22Rv1 (cell line): ENCODE measurements around the gene SH3GL1.

ENCODE experiments used
- H3K27ac ChIP-seq: fragments of 450-650 bp; 2 replicates; pipeline ENCODE4 v1.5.1; 2017
- ZFX ChIP-seq: fragments of 450-650 bp; IDR thresholded peaks from 2 replicates; pipeline ENCODE4 v1.6.1; 2017; ENCODE audit warnings: antibody characterized with exemption, borderline replicate concordance
- TF ChIP-seq, protein P1 (sequence below): fragments of 450-650 bp; IDR thresholded peaks from 2 replicates; pipeline ENCODE4 v1.5.1; 2017; ENCODE audit warnings: mild to moderate bottlenecking

Gene SH3GL1

DNA sequence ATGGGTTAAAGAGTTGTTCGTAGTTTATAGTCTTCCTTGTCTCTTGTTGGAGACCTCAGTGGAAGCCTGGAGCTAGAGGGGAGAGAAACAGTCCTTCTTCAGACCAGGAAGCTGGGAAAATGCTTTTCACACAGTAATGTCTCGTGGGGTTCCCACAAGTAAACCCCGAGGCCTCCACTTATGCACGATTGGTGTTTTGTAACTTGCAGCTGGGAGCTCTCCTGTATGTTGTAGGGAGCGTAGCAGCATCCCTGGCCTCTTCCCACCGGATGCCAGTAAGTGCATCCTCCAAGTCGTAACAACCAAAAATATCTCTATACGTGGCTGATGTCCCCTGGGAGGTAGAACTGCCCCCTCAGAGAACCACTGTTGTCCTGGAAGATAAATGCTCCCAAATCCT, 5.6 kb upstream of the SH3GL1 start:
- 0 out of 2 replicates have a peak overlapping the region, but pooled peaks have one; percentile 26 for H3K27ac ChIP-seq

DNA sequence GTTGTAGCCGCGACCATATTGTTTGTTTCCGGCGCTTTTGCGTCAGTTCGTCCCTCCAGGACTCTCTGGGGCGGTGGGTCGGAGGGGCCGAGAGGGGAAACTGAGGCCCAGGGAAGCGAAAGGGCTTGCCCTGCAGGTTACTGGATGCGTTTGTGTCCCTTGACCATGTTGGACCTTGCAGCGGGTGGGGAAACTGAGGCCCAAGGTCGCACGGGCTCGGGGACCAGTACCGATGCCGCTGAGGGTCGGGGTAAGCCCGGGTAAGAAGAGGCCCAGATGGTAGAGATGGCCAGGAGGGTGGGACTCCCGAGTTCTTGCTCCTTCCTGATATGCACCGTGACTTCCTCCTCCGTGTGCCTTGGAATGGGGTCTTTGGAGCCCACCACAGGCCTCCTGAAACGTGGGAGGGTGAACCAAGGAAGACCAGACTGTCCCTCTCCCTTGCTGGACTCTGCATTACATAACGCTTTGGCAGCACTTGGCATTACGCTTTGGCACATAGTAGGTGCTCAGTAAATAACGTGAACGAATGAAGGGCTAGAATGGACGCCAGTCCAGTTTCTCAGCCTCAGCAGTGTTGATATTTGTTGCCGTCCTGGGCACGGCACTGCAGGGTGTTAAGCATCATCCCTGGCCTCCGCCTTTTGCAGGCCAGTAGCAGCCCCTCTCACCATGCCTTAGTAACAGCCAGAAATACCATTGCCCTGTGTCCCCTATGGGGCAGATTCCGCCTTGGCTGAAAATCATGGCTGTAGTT, 2.8 kb upstream of the SH3GL1 start:
- no peak for TF ChIP-seq ZFX
- TF ChIP-seq, protein P1, sequence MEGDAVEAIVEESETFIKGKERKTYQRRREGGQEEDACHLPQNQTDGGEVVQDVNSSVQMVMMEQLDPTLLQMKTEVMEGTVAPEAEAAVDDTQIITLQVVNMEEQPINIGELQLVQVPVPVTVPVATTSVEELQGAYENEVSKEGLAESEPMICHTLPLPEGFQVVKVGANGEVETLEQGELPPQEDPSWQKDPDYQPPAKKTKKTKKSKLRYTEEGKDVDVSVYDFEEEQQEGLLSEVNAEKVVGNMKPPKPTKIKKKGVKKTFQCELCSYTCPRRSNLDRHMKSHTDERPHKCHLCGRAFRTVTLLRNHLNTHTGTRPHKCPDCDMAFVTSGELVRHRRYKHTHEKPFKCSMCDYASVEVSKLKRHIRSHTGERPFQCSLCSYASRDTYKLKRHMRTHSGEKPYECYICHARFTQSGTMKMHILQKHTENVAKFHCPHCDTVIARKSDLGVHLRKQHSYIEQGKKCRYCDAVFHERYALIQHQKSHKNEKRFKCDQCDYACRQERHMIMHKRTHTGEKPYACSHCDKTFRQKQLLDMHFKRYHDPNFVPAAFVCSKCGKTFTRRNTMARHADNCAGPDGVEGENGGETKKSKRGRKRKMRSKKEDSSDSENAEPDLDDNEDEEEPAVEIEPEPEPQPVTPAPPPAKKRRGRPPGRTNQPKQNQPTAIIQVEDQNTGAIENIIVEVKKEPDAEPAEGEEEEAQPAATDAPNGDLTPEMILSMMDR: no peak
- peak overlapping the region; percentile 83 for H3K27ac ChIP-seq

More for the DNA sequence above, 5.6 kb upstream of the SH3GL1 start:
- TF ChIP-seq, protein P1: no peak
- TF ChIP-seq ZFX: no peak

DNA sequence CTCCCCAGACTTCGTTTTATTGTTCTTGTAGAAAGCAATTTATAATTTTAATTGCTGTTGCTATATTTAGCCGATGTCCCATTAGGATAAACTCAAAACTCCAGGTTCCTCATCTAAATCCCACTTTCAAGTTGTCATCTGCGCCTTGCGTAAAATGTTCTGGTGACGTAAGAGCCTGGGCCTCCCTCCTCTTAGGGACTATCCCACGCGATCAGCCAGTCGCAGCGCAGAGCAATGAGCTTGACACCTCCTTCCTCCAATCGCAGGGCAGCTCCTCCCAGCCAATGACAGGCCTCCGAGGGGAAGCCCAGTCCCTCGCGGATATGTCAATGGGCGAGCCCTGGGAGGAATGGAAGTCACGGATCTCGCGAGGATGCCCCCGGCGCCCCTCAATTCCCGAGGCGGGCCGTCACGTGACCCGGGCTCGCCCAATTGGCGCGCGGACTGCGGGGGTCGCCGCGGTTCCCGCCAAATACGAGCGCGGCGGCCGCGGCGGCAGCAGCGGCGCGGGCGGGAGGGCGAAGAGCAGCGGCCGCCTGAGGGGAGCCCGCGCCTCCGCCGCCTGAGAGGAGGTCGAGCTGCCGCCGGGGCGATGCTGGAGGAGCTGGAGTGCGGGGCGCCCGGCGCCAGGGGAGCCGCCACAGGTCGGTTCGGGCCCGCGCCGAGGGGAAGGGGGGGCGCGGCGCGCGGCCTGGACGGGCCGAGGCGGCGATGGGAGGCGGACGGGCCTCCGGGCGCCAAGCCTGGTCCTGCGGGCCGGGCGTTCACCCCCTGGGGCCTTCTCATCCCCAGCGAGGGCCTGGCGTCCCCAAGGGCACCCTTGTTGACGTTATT, 2.0 kb upstream of the SH3GL1 start, which contains the start of gene CHAF1A:
CHAF1A (plus strand) TSS at position 470 of the 834 bp plus-strand sequence; CDS start at position 593, 123 bp downstream.
- H3K27ac ChIP-seq: peak within 1 kb of the TSS; percentile 83
- TF ChIP-seq, protein P1: no peak
- no peak for TF ChIP-seq ZFX

DNA sequence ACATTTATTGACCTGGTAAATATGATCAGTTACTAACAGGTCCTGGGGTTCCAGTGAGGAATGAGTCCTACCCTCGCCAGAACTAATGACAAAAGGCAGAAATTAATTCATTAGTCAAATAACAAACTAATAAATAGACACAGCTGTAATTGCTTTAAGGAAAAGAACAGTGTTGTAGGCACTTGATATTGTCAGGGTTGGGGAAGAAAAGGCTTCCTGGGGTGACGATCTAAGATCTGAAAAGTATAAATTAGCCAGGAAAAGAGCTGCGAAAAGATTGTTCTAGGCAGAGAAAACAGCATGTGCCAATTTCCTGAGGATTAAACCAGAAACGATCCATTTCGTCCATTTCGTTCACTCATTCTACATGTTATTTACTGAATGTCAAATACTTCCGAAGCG, 1.4 kb upstream of the SH3GL1 start:
- TF ChIP-seq, protein P1: no peak
- no peak for TF ChIP-seq ZFX
- peak overlapping the region; percentile 83 for H3K27ac ChIP-seq

DNA sequence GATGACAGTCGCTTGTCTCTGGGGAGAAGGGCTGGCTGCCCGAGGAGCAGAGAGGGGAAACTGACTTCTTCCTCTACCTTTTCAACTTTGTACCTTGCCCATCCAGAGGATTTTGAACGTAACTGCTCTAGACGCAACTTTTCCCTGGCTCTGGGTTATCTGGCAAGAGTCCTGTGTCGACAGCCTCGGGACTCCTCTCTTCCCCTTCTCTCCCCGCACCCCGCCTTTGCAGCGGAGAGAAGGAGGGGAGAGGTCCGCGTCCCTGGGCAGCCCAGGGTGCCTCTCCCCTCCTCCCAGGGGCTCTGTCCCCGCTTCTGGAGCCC, 574 bp downstream of the SH3GL1 start:
- no peak for TF ChIP-seq ZFX
- TF ChIP-seq, protein P1: no peak
- H3K27ac ChIP-seq: peak overlapping the region; percentile 83

DNA sequence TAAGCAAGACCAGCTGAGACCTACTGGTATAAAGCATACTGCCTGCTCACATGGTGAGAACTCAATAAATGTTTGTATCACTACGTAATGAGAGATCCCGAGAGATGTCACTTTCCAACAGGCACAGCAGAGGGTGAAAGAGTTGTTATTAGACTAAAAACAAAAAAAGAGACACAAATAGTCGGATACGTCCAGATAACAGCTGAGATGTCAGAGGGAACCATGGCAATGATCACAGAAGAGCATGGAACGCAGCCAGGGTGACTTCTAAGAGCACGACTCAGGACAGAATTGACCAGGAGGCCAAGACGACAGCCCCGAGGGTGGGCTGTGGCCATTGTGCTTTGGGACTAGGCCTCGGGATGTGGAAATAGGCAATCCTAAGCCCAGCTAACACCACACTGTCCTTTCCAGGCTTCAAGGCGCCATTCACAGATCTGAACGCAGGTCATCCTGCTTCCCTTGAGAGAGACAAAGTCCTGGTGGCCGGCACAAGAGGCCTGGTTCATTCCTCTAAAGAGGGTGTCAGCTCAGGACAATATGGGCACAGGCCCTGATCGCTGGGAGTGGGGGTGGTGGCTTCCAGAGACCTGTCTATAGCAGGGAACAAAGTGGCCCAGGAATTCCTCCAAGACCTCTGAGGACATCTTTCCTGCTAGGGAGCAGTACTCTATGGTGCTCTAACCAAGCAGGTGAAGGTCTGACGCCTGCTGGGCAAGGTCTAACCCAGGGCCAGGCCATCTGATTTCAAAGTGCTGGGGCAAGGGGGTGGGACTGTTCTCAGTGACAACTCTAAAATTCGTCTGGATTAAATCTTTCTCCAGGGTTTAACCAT, 3.2 kb downstream of the SH3GL1 start:
- no peak for TF ChIP-seq ZFX
- TF ChIP-seq, protein P1: no peak
- H3K27ac ChIP-seq: no peak overlapping the region
